Motor neuron (in vitro differentiated cells): ENCODE measurements around the gene CARHSP1. TPM values are rescaled to one million over a fixed set of nuclear protein-coding genes. Genes with fewer than 3 reads are reported as not detected.

ENCODE experiments used
- ATAC-seq, 8 experiments: fragments of 200-7000 bp; cut with Tn5 transposase; replicated peaks in 6 of 8; 2 replicates each; pipeline ENCODE4 v1.8.0; 2021; ENCODE audit warnings: mild to moderate bottlenecking in 8 of 8, moderate library complexity in 8 of 8
- H3K27ac ChIP-seq, 2 donors: fragments of 250-450 bp; sonication (Bioruptor Pico); 2 replicates each; pipeline ENCODE4 v1.9.0; 2021; ENCODE audit warnings: antibody characterized with exemption in 2 of 2, mild to moderate bottlenecking in 2 of 2, moderate library complexity in 1 of 2
- H3K4me1 ChIP-seq, 2 donors: fragments of 250-450 bp; sonication (Bioruptor Pico); replicated peaks in 1 of 2; 2 replicates each; pipeline ENCODE4 v1.6.1; 2021; ENCODE audit warnings: antibody characterized with exemption in 2 of 2, mild to moderate bottlenecking in 2 of 2, moderate library complexity in 1 of 2
- H3K4me3 ChIP-seq, 5 donors: fragments of 250-450 bp; sonication (Bioruptor Pico); 2 replicates each; pipeline ENCODE4 v1.9.0; 2021; ENCODE audit warnings: antibody characterized with exemption in 5 of 5, mild to moderate bottlenecking in 5 of 5, moderate library complexity in 4 of 5
- WGBS, 10 experiments: fragments of 450-650 bp; shearing (Covaris generic); methylation state at CpG; one replicate each; pipeline ENCODE4 v1.0.0; 2022; 5-methylcytosine and 5-hydroxymethylcytosine counted together
- in situ Hi-C, 9 experiments: fragments of 400-800 bp; cut with MboI; loops; one replicate each; pipeline ENCODE4 v1.15.0; 2021; ENCODE audit warnings: low sequenced_read_pairs in 9 of 9, low pct_unique_long_range_greater_than_20kb in 2 of 9; ENCODE audit not compliant: unreplicated experiment in 9 of 9
- total RNA-seq, 8 experiments: library from RNA; unstranded; fragments of 300-600 nt; gene quantifications; 2 replicates each; pipeline versions ENCODE4 v1.2.3 to v1.2.4, GENCODE V29; 2022

The CARHSP1 gene
- total RNA-seq, 8 experiments from 2014 or later = 38.5 to 196 (median 69.7) TPM

- Histone ChIP-seq H3K4me3 (peak overlapping the region; percentile 66 to 98 (median 79)), H3K4me1 (peaks cover 10 to 34% of the 10 kb centered on the region in 2 donors), H3K27ac (peak overlapping the region; percentile 54 to 86)
- in situ Hi-C loops = no loop called here
- WGBS, 10 experiments = 0 to 50% (median 27%) methylated on average over 1 to 8 of the region's 30 CpGs; no CpG with 5 or more reads in 6 of the 10 experiments
- peak in 7 of 8 experiments; percentile 0 to 69 (median 68) for ATAC-seq
Measured at GRCh38 chr16:8866118-8866883, 2.5 kb downstream of the CARHSP1 start.

GRCh38 chr16:8865145-8865882, 3.5 kb downstream of the CARHSP1 start:
- 69 to 100% (median 89%) methylated on average over 3 to 9 of the region's 14 CpGs; no CpG with 5 or more reads in 5 of the 10 experiments for WGBS, 10 experiments
- no peak for ATAC-seq
- in situ Hi-C loops = no loop called here
- Histone ChIP-seq H3K4me1 (peaks cover 10 to 34% of the 10 kb centered on the region in 2 donors), H3K27ac (no peak overlapping the region), H3K4me3 (no peak overlapping the region)

- Histone ChIP-seq H3K4me3 (no peak overlapping the region), H3K4me1 (peaks cover 10 to 34% of the 10 kb centered on the region in 2 donors), H3K27ac (peak overlapping the region in 1 of 2 donors; percentile 11)
- 22 to 92% (median 50%) methylated on average over 2 to 7 of the region's 13 CpGs; no CpG with 5 or more reads in 5 of the 10 experiments for WGBS, 10 experiments
- in situ Hi-C loops = no loop called here
- ATAC-seq = no peak
Measured at GRCh38 chr16:8864480-8865110, 4.2 kb downstream of the CARHSP1 start.

- peaks cover 10 to 29% of the 10 kb centered on the region in 2 donors for H3K4me1 ChIP-seq
- ATAC-seq = peak; percentile 7 to 52 (median 36)
- 73 to 85% (median 81%) methylated on average over 1 to 7 of the region's 17 CpGs; no CpG with 5 or more reads in 3 of the 10 experiments for WGBS, 10 experiments
- H3K4me3 ChIP-seq = no peak overlapping the region
- peak overlapping the region in 1 of 2 donors; percentile 11 for H3K27ac ChIP-seq
- in situ Hi-C loops = no loop called here
Measured at GRCh38 chr16:8863594-8864424, 5.0 kb downstream of the CARHSP1 start.

- WGBS, 10 experiments = 78 to 100% (median 92%) methylated on average over 1 to 7 of the region's 14 CpGs; no CpG with 5 or more reads in 5 of the 10 experiments
- ATAC-seq = peak in 2 of 8 experiments; percentile 2 to 3
- Histone ChIP-seq H3K4me3 (no peak overlapping the region), H3K4me1 (peaks cover 10 to 29% of the 10 kb centered on the region in 2 donors), H3K27ac (no peak overlapping the region)
- in situ Hi-C loops = no loop called here
Measured at GRCh38 chr16:8862309-8863130, 6.3 kb downstream of the CARHSP1 start.

GRCh38 chr16:8861563-8862308, 7.1 kb downstream of the CARHSP1 start:
- peak in 3 of 8 experiments; percentile 3 to 39 (median 17) for ATAC-seq
- 66 to 100% (median 94%) methylated on average over 2 to 7 of the region's 14 CpGs; no CpG with 5 or more reads in 2 of the 10 experiments for WGBS, 10 experiments
- in situ Hi-C loops = no loop called here
- Histone ChIP-seq H3K4me3 (no peak overlapping the region), H3K4me1 (peaks cover 10 to 29% of the 10 kb centered on the region in 2 donors), H3K27ac (no peak overlapping the region)

- no peak for ATAC-seq
- in situ Hi-C loops = no loop called here
- H3K4me3 ChIP-seq = no peak overlapping the region
- no peak overlapping the region for H3K27ac ChIP-seq
- 60 to 100% (median 87%) methylated on average over 2 to 20 of the region's 25 CpGs; no CpG with 5 or more reads in 3 of the 10 experiments for WGBS, 10 experiments
- H3K4me1 ChIP-seq = peaks cover 4 to 21% of the 10 kb centered on the region in 2 donors
Measured at GRCh38 chr16:8859913-8860881, 8.6 kb downstream of the CARHSP1 start.

GRCh38 chr16:8858994-8859912, 9.6 kb downstream of the CARHSP1 start:
- 80 to 100% (median 96%) methylated on average over 1 to 9 of the region's 31 CpGs; no CpG with 5 or more reads in 5 of the 10 experiments for WGBS, 10 experiments
- Histone ChIP-seq H3K4me3 (no peak overlapping the region), H3K4me1 (peaks cover 4 to 13% of the 10 kb centered on the region in 2 donors), H3K27ac (no peak overlapping the region)
- no peak for ATAC-seq
- in situ Hi-C loops = no loop called here

- H3K27ac ChIP-seq = no peak overlapping the region
- in situ Hi-C loops = no loop called here
- ATAC-seq = no peak
- H3K4me3 ChIP-seq = no peak overlapping the region
- peaks cover 0 to 2% of the 10 kb centered on the region in 2 donors for H3K4me1 ChIP-seq
- WGBS, 10 experiments = 40 to 70% (median 68%) methylated on average over 1 to 5 of the region's 5 CpGs; no CpG with 5 or more reads in 5 of the 10 experiments
Measured at GRCh38 chr16:8855972-8856371, 12.8 kb downstream of the CARHSP1 start.
